Neural cell (in vitro differentiated cells): Measurements from ENCODE around the gene GMPR2. TPM values are rescaled to one million over a fixed set of nuclear protein-coding genes. Genes with fewer than 3 reads are reported as not detected.

ENCODE experiments used
- H2AFZ ChIP-seq: fragments of 200-600, 300-800 bp; sonication (generic), shearing (Covaris generic); 2 replicates; pipeline ENCODE4 v1.6.0; 2014; ENCODE audit warnings: low read depth, mild to moderate bottlenecking, antibody characterized with exemption, low read length, moderate library complexity
- H3F3A ChIP-seq: fragments of 200-600 bp; shearing (Covaris generic); 2 replicates; pipeline ENCODE4 v1.6.1; 2016; ENCODE audit warnings: mild to moderate bottlenecking, moderate library complexity, mixed read lengths, antibody characterized with exemption, low read length; ENCODE audit not compliant: insufficient read depth, poor library complexity, severe bottlenecking
- H3K27ac ChIP-seq: fragments of 200-600, 300-800 bp; sonication (generic), shearing (Covaris generic); 2 replicates; pipeline ENCODE4 v1.5.1; 2014; ENCODE audit warnings: mild to moderate bottlenecking, low read length, moderate library complexity
- H3K27me3 ChIP-seq: fragments of 300-800, 200-600 bp; sonication (generic), shearing (Covaris generic); 2 replicates; pipeline ENCODE4 v1.6.0; 2014; ENCODE audit warnings: mild to moderate bottlenecking, low read depth, low read length, moderate library complexity; ENCODE audit not compliant: insufficient read depth
- H3K36me3 ChIP-seq: fragments of 300-800, 200-600 bp; sonication (generic), shearing (Covaris generic); 2 replicates; pipeline ENCODE4 v1.5.1; 2014; ENCODE audit warnings: mild to moderate bottlenecking, antibody characterized with exemption, low read length, moderate library complexity; ENCODE audit not compliant: insufficient read depth
- H3K4me2 ChIP-seq: fragments of 300-800, 200-600 bp; sonication (generic), shearing (Covaris generic); 2 replicates; pipeline ENCODE4 v1.6.0; 2014; ENCODE audit warnings: mild to moderate bottlenecking, low read length
- H3K4me3 ChIP-seq: fragments of 300-800, 200-600 bp; sonication (generic), shearing (Covaris generic); 2 replicates; pipeline ENCODE4 v1.5.1; 2014; ENCODE audit warnings: mild to moderate bottlenecking, low read length, moderate library complexity
- H3K79me2 ChIP-seq: fragments of 200-600 bp; shearing (Covaris generic); replicated peaks from 2 replicates; pipeline ENCODE4 v1.6.0; 2014; ENCODE audit warnings: mild to moderate bottlenecking, low read length, moderate library complexity; ENCODE audit not compliant: insufficient read depth
- H3K9ac ChIP-seq: fragments of 300-800, 200-600 bp; sonication (generic), shearing (Covaris generic); 2 replicates; pipeline ENCODE4 v1.6.1; 2016; ENCODE audit warnings: mild to moderate bottlenecking, low read length, mixed read lengths
- H3K9me2 ChIP-seq: fragments of 200-600 bp; shearing (Covaris generic); 2 replicates; pipeline ENCODE4 v1.6.1; 2016; ENCODE audit warnings: mild to moderate bottlenecking, low read length, mixed read lengths; ENCODE audit not compliant: insufficient read depth
- H3K9me3 ChIP-seq: fragments of 200-600, 300-800 bp; sonication (generic), shearing (Covaris generic); 2 replicates; pipeline ENCODE4 v1.6.1; 2016; ENCODE audit warnings: mild to moderate bottlenecking, mixed run types, low read length, moderate library complexity, mixed read lengths
- H4K20me1 ChIP-seq: fragments of 200-600 bp; shearing (Covaris generic); 2 replicates; pipeline ENCODE4 v1.6.1; 2016; ENCODE audit warnings: mild to moderate bottlenecking, mixed run types; ENCODE audit not compliant: insufficient read depth
- EP300 ChIP-seq: fragments of 450-650 bp; conservative IDR thresholded peaks from 2 replicates; pipeline ENCODE4 v1.6.1; 2014; ENCODE audit warnings: antibody characterized with exemption, mild to moderate bottlenecking, moderate library complexity; ENCODE audit not compliant: poor library complexity, severe bottlenecking
- EZH2 ChIP-seq: fragments of 200-600, 300-800 bp; shearing (Covaris generic), sonication (generic); IDR thresholded peaks from 2 replicates; pipeline ENCODE4 v1.6.1; 2014; ENCODE audit warnings: antibody characterized with exemption, low read length, borderline replicate concordance, mild to moderate bottlenecking; ENCODE audit not compliant: insufficient read depth, poor library complexity, severe bottlenecking
- MXI1 ChIP-seq: fragments of 450-650 bp; conservative IDR thresholded peaks from 2 replicates; pipeline ENCODE4 v1.6.1; 2014; ENCODE audit warnings: antibody characterized with exemption, mild to moderate bottlenecking; ENCODE audit not compliant: poor library complexity, severe bottlenecking
- POLR2AphosphoS5 ChIP-seq: IDR thresholded peaks from 2 replicates; pipeline ENCODE4 v1.6.1; 2012
- RAD21 ChIP-seq: fragments of 450-650 bp; conservative IDR thresholded peaks from 2 replicates; pipeline ENCODE4 v1.6.1; 2014; ENCODE audit warnings: antibody characterized with exemption, mild to moderate bottlenecking, moderate library complexity
- SMC3 ChIP-seq: fragments of 450-650 bp; conservative IDR thresholded peaks from 2 replicates; pipeline ENCODE4 v1.6.1; 2014; ENCODE audit warnings: antibody characterized with exemption, mild to moderate bottlenecking, moderate library complexity; ENCODE audit not compliant: poor library complexity
- TAF1 ChIP-seq: IDR thresholded peaks from 2 replicates; pipeline ENCODE4 v1.6.1; 2012; ENCODE audit warnings: low read depth
- polyA plus RNA-seq: library from polyadenylated mRNA; depleted of rRNA; stranded (reverse); fragments of >200 nt; gene quantifications from 2 replicates; pipeline ENCODE4 v1.2.3, GENCODE V29; 2014
- TF ChIP-seq, protein P1 (sequence below): IDR thresholded peaks from 2 replicates; pipeline ENCODE4 v1.6.1; 2012; ENCODE audit warnings: borderline replicate concordance
- TF ChIP-seq, protein P2 (sequence below): fragments of 450-650 bp; IDR thresholded peaks from 2 replicates; pipeline ENCODE4 v1.5.1; 2014; ENCODE audit warnings: antibody characterized with exemption, mild to moderate bottlenecking, moderate library complexity; ENCODE audit not compliant: poor library complexity, severe bottlenecking

Gene GMPR2
- polyA plus RNA-seq, 1 donor from 2014 or later, result 132 TPM

DNA sequence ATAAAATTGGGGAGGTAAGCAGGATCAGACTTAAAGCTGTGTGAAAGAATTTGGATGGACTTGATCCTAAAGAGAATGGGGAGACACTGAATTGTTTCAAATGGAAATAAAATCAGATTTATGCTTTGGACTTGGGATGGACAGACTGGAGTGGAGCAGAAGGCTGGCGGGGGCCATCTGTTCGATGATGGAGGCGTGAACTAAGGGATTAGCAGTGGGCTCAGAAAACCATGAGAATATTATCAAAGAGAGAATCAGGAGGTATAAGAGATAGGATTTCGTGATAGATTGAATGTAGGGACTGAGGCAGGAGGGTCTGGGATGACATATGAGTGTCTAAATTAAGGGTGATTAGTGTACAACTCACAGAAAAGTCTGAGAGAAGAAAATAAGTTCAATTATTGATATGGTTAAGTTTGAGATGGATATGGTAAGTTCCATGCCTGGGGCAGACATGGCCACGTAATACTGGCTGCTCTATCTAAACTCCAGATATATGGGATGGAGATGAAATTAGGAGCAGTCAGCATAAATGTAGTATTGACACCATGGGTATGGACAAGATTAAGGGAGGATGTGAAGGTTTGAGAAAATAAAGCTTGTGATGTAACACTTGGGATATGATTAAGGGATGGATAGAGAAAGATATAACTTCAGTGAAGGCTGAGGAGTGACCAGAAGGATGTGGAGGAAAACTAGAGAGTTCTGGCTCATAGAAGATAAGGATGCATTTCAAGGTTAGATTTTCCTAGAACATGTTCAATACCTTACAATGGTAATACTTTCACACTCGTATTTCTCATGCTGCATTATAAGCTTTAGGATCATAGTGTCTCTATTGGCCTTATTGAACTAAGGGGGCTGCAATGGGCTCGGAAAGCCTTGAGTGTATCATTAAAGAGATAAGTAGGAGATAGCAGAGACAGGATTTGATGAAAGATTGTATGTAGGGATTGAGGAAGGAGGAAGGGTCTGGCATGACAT is 28.3 kb upstream of the GMPR2 start:
- Histone ChIP-seq H3K4me3 (no peak overlapping the region), H3F3A (no peaks in the 10 kb centered on the region), H3K9me3 (no peaks in the 10 kb centered on the region), H4K20me1 (no peaks in the 10 kb centered on the region), H3K27ac (no peak overlapping the region), H2AFZ (no peak overlapping the region), H3K36me3 (no peaks in the 10 kb centered on the region), H3K27me3 (no peaks in the 10 kb centered on the region), H3K79me2 (no peaks in the 10 kb centered on the region), H3K4me2 (no peak overlapping the region), H3K9me2 (no peaks in the 10 kb centered on the region), H3K9ac (no peak overlapping the region)
- TF ChIP-seq EZH2 (no peak), EP300 (no peak), RAD21 (no peak), TAF1 (no peak), POLR2AphosphoS5 (no peak), SMC3 (no peak), MXI1 (no peak)
- TF ChIP-seq, protein P1, sequence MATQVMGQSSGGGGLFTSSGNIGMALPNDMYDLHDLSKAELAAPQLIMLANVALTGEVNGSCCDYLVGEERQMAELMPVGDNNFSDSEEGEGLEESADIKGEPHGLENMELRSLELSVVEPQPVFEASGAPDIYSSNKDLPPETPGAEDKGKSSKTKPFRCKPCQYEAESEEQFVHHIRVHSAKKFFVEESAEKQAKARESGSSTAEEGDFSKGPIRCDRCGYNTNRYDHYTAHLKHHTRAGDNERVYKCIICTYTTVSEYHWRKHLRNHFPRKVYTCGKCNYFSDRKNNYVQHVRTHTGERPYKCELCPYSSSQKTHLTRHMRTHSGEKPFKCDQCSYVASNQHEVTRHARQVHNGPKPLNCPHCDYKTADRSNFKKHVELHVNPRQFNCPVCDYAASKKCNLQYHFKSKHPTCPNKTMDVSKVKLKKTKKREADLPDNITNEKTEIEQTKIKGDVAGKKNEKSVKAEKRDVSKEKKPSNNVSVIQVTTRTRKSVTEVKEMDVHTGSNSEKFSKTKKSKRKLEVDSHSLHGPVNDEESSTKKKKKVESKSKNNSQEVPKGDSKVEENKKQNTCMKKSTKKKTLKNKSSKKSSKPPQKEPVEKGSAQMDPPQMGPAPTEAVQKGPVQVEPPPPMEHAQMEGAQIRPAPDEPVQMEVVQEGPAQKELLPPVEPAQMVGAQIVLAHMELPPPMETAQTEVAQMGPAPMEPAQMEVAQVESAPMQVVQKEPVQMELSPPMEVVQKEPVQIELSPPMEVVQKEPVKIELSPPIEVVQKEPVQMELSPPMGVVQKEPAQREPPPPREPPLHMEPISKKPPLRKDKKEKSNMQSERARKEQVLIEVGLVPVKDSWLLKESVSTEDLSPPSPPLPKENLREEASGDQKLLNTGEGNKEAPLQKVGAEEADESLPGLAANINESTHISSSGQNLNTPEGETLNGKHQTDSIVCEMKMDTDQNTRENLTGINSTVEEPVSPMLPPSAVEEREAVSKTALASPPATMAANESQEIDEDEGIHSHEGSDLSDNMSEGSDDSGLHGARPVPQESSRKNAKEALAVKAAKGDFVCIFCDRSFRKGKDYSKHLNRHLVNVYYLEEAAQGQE, result no peak
- TF ChIP-seq, protein P2, sequence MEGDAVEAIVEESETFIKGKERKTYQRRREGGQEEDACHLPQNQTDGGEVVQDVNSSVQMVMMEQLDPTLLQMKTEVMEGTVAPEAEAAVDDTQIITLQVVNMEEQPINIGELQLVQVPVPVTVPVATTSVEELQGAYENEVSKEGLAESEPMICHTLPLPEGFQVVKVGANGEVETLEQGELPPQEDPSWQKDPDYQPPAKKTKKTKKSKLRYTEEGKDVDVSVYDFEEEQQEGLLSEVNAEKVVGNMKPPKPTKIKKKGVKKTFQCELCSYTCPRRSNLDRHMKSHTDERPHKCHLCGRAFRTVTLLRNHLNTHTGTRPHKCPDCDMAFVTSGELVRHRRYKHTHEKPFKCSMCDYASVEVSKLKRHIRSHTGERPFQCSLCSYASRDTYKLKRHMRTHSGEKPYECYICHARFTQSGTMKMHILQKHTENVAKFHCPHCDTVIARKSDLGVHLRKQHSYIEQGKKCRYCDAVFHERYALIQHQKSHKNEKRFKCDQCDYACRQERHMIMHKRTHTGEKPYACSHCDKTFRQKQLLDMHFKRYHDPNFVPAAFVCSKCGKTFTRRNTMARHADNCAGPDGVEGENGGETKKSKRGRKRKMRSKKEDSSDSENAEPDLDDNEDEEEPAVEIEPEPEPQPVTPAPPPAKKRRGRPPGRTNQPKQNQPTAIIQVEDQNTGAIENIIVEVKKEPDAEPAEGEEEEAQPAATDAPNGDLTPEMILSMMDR, result no peak

DNA sequence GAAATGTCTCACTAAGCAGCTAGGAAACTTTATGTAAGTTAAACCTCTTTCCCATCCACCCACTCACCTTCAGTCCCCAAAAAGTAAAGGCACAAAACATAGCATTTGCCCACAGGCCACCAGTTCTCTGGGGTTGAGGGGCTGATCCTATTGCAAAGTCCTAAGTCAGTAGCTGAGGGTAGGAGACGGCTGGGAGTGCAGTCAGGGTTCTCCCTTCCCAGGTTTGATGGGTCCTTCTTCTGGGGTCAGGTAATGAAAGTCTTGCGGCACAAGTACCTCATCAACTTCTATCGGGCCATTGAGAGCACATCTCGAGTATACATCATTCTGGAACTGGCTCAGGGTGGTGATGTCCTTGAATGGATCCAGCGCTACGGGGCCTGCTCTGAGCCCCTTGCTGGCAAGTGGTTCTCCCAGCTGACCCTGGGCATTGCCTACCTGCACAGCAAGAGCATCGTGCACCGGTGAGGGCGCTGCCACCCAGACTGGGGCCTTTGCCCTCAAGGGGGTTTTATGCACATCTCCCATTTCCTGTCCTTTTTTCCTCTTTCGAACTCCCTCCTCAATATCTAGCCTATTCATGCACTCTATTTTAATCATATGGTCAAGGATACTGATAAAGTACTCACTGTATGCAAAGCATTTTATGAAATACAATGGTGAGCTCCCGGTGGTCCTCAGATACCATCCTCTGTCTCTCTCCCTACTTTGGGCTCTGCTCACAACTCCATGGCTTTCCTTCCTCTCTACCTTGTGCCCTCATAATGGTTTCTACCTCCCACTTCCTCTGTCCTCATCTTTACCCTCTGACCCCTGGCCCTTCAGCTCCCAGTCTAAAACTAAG is 26.2 kb upstream of the GMPR2 start:
- Histone ChIP-seq H3K4me3 (no peak overlapping the region), H3K9me2 (no peaks in the 10 kb centered on the region), H3K27me3 (no peaks in the 10 kb centered on the region), H3K9me3 (no peaks in the 10 kb centered on the region), H3F3A (no peaks in the 10 kb centered on the region), H3K27ac (no peak overlapping the region), H3K36me3 (no peaks in the 10 kb centered on the region), H3K9ac (no peak overlapping the region), H4K20me1 (no peaks in the 10 kb centered on the region), H2AFZ (no peak overlapping the region), H3K79me2 (no peaks in the 10 kb centered on the region), H3K4me2 (no peak overlapping the region)
- TF ChIP-seq SMC3, result no peak
- no peak for TF ChIP-seq TAF1
- TF ChIP-seq, protein P1, result no peak
- TF ChIP-seq EZH2, result no peak
- TF ChIP-seq RAD21, result no peak
- TF ChIP-seq POLR2AphosphoS5, result no peak
- TF ChIP-seq, protein P2, result no peak
- TF ChIP-seq EP300, result no peak
- TF ChIP-seq MXI1, result no peak
